ENCODE data around the gene EXD3.

GRCh38 chr9:137441289-137441934, 18.4 kb upstream of the EXD3 start, which contains the start of gene ENTPD8:
- no peak for TF ChIP-seq POLR2A (IDR thresholded peaks at IDR 0.05)
- TF ChIP-seq CTCF (IDR thresholded peaks at IDR 0.05), result no peak
